ENCODE results near the gene ABCA7. TPM values are rescaled to one million over a fixed set of nuclear protein-coding genes. Genes with fewer than 3 reads are reported as not detected.
A peak's percentile ranks its signal among the peaks of the same experiment; 100 is the strongest.

Gene ABCA7
- total and polyA plus RNA-seq, 2 of the 13 experiments (the other 11 are each of a cell fraction or from before 2014, with no cell fraction given), result 4.4 to 32.4 TPM

DNA sequence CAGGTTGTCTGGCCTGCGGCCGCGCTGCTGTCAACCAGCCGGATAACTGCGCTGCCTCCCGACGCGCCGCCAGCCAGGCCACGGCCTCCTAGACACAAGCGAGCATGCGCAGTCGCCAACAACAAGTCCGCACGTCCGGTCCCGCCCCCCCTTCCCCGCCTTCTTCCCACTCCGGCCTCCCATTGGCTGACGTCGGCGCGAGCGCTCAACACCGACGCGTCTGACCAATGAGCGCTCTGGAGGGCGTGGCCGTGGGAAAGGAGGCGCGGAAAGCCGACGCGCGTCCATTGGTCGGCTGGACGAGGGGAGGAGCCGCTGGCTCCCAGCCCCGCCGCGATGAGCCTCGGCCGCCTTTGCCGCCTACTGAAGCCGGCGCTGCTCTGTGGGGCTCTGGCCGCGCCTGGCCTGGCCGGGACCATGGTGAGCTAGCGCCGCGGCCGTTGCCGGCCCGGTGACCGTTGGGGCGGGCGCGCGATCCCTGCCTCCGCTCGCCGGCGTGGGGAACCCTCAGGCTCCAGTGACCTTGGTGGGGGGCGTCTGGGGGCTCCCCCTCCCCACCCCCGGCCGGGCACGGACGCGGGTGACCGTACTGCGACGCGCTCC, 63.9 kb downstream of the ABCA7 start, which contains the start of gene GPX4 (continued):
- no peak for TF ChIP-seq STAT6 (CRISPR knock-in tag; IDR thresholded peaks at IDR 0.05; ENCODE audit: borderline replicate concordance)
- 0 out of 2 replicates have a peak, but pooled peaks have one; percentile 42 for TF ChIP-seq WIZ (CRISPR knock-in tag; IDR thresholded peaks at IDR 0.05)
- TF ChIP-seq ZNF33A (CRISPR knock-in tag; IDR thresholded peaks at IDR 0.05; ENCODE audit: borderline replicate concordance), result no peak
- TF ChIP-seq ZNF382 (CRISPR knock-in tag; IDR thresholded peaks at IDR 0.05; ENCODE audit: borderline replicate concordance), result no peak
- TF ChIP-seq, protein P1, sequence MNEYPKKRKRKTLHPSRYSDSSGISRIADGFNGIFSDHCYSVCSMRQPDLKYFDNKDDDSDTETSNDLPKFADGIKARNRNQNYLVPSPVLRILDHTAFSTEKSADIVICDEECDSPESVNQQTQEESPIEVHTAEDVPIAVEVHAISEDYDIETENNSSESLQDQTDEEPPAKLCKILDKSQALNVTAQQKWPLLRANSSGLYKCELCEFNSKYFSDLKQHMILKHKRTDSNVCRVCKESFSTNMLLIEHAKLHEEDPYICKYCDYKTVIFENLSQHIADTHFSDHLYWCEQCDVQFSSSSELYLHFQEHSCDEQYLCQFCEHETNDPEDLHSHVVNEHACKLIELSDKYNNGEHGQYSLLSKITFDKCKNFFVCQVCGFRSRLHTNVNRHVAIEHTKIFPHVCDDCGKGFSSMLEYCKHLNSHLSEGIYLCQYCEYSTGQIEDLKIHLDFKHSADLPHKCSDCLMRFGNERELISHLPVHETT (CRISPR knock-in tag; conservative IDR thresholded peaks at IDR 0.05), result no peak
- no peak for TF ChIP-seq HNF4A (CRISPR knock-in tag; IDR thresholded peaks at IDR 0.05)
- peak; percentile 85 for TF ChIP-seq ZSCAN31 (CRISPR knock-in tag; IDR thresholded peaks at IDR 0.05; ENCODE audit: low read depth)
- peak; percentile 94 for TF ChIP-seq DRAP1 (CRISPR knock-in tag; IDR thresholded peaks at IDR 0.05)
- TF ChIP-seq, protein P2, sequence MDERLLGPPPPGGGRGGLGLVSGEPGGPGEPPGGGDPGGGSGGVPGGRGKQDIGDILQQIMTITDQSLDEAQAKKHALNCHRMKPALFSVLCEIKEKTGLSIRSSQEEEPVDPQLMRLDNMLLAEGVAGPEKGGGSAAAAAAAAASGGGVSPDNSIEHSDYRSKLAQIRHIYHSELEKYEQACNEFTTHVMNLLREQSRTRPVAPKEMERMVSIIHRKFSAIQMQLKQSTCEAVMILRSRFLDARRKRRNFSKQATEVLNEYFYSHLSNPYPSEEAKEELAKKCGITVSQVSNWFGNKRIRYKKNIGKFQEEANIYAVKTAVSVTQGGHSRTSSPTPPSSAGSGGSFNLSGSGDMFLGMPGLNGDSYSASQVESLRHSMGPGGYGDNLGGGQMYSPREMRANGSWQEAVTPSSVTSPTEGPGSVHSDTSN (CRISPR knock-in tag; IDR thresholded peaks at IDR 0.05), result no peak; the same call in 1 of the 2 replicates
- TF ChIP-seq BRF2 (CRISPR knock-in tag; IDR thresholded peaks at IDR 0.05), result peak; percentile 72
- TF ChIP-seq NFE2L2 (IDR thresholded peaks at IDR 0.05; ENCODE audit: low read length), result no peak
- no peak for TF ChIP-seq SNAPC4 (CRISPR knock-in tag; IDR thresholded peaks at IDR 0.05)
- TF ChIP-seq SCMH1 (CRISPR knock-in tag; IDR thresholded peaks at IDR 0.05; ENCODE audit: borderline replicate concordance), result no peak
- TF ChIP-seq ZMAT3 (CRISPR knock-in tag; conservative IDR thresholded peaks at IDR 0.05), result peak; percentile 69
- TF ChIP-seq ZBTB38 (CRISPR knock-in tag; IDR thresholded peaks at IDR 0.05), result peak; percentile 64
- TF ChIP-seq ZNF546 (CRISPR knock-in tag; conservative IDR thresholded peaks at IDR 0.05), result peak; percentile 68; the same call in 1 of the 2 replicates
- TF ChIP-seq ZNF235 (CRISPR knock-in tag; IDR thresholded peaks at IDR 0.05; ENCODE audit: borderline replicate concordance), result 0 out of 2 replicates have a peak, but pooled peaks have one; percentile 62
- TF ChIP-seq JDP2 (CRISPR knock-in tag; IDR thresholded peaks at IDR 0.05; ENCODE audit: borderline replicate concordance), result no peak

Data from HepG2 (cell line).